CD4-positive, alpha-beta T cell (primary cell): ENCODE results near the gene TM9SF3. TPM values are rescaled to one million over a fixed set of nuclear protein-coding genes. Genes with fewer than 3 reads are reported as not detected.

Source experiments
- ATAC-seq: fragments of 200-7000 bp; cut with Tn5 transposase; one replicate; pipeline ENCODE4 v1.10.0; 2022; ENCODE audit warnings: mild to moderate bottlenecking; ENCODE audit not compliant: poor library complexity
- CTCF ChIA-PET: fragments of 350-600 bp; sonication (Branson Sonifier 250); formaldehyde crosslinking; loops from one replicate; lab custom pipeline; 2021; ENCODE audit warnings: antibody characterized with exemption, inconsistent platforms; lab: Charles Lee
- POLR2A ChIA-PET: fragments of 350-600 bp; sonication (Branson Sonifier 250); formaldehyde crosslinking; loops from one replicate; lab custom pipeline; 2021; ENCODE audit warnings: antibody characterized with exemption, inconsistent platforms; lab: Charles Lee
- DNase-seq, 14 experiments: peaks; one replicate each; pipeline ENCODE4 v3.0.0-alpha.2; 2013 to 2020; ENCODE audit warnings: mixed read lengths in 2 of 14
- H3K27ac ChIP-seq, 2 donors: one replicate each; pipeline versions ENCODE4 v1.5.1 to v1.7.0; 2013; ENCODE audit warnings: low read length in 2 of 2, low read depth in 1 of 2, mild to moderate bottlenecking in 1 of 2
- H3K27me3 ChIP-seq, 2 experiments: 1 replicate in 1 of 2; 2 replicates in 1 of 2; pipeline versions ENCODE4 v1.6.1 to v1.7.0; 2013; ENCODE audit warnings: low read length in 2 of 2, control low read depth in 1 of 2, mild to moderate bottlenecking in 1 of 2, moderate library complexity in 1 of 2; ENCODE audit not compliant: insufficient read depth in 2 of 2, control insufficient read depth in 1 of 2
- H3K36me3 ChIP-seq: one replicate; pipeline ENCODE4 v1.6.1; 2013; ENCODE audit warnings: low read length, control low read depth; ENCODE audit not compliant: insufficient read depth
- H3K4me1 ChIP-seq: one replicate; pipeline ENCODE4 v1.6.1; 2013; ENCODE audit warnings: low read length, control low read depth; ENCODE audit not compliant: insufficient read depth
- H3K4me3 ChIP-seq: one replicate; pipeline ENCODE4 v1.5.1; 2013; ENCODE audit warnings: mild to moderate bottlenecking, low read length, moderate library complexity
- H3K9me3 ChIP-seq, 2 experiments: 1 replicate in 1 of 2; 2 replicates in 1 of 2; pipeline versions ENCODE4 v1.6.1 to v1.7.0; 2013; ENCODE audit warnings: low read length in 2 of 2, mild to moderate bottlenecking in 2 of 2, control low read depth in 1 of 2, moderate library complexity in 1 of 2; ENCODE audit not compliant: control insufficient read depth in 1 of 2, insufficient read depth in 1 of 2
- H3K27ac Mint-ChIP-seq: one replicate; pipeline ENCODE4 v1.8.0; 2020; ENCODE audit warnings: mixed read lengths
- H3K27me3 Mint-ChIP-seq: one replicate; pipeline ENCODE4 v1.8.0; 2021; ENCODE audit warnings: mixed read lengths
- H3K36me3 Mint-ChIP-seq: one replicate; pipeline ENCODE4 v1.8.0; 2021; ENCODE audit warnings: low read depth, mixed read lengths
- H3K4me1 Mint-ChIP-seq: one replicate; pipeline ENCODE4 v1.8.0; 2021; ENCODE audit warnings: low read depth, mixed read lengths
- H3K4me3 Mint-ChIP-seq: one replicate; pipeline ENCODE4 v1.8.0; 2020; ENCODE audit warnings: mild to moderate bottlenecking, mixed read lengths
- H3K9me3 Mint-ChIP-seq: one replicate; pipeline ENCODE4 v1.8.0; 2020; ENCODE audit warnings: mixed read lengths
- CTCF ChIP-seq: fragments of 200-600 bp; IDR thresholded peaks from one replicate; pipeline ENCODE4 v1.8.0; 2022; ENCODE audit warnings: antibody characterized with exemption, mild to moderate bottlenecking
- intact Hi-C, 2 experiments: fragments of 100-400 bp; cut with DNase I in 1 of 2; cut with micrococcal nuclease in 1 of 2; formaldehyde crosslinking; loops; one replicate each; pipeline versions ENCODE4 v1.15.1 to v1.9.0; 2023 to 2025; cut with DNase I, micrococcal nuclease
- total RNA-seq, 174 experiments: library from RNA in 2 of 174; stranded (reverse) in 2 of 174; gene quantifications; one replicate each; pipeline ENCODE4 v1.2.3 and lab custom pipeline; 2021 to 2026

TM9SF3 gene
- total RNA-seq, 2 experiments from 2014 or later = 92.4 to 92.7 TPM

- DNase-seq (no peak), ATAC-seq (no peak)
- intact Hi-C loops = no loop called here
- Mint-ChIP-seq H3K4me3 (no peak overlapping the region), H3K36me3 (no peaks in the 10 kb centered on the region), H3K9me3 (no peaks in the 10 kb centered on the region), H3K27me3 (peaks cover 27% of the 10 kb centered on the region), H3K27ac (no peak overlapping the region), H3K4me1 (no peaks in the 10 kb centered on the region)
- Histone ChIP-seq H3K27me3 (peaks cover 0 to 5% of the 10 kb centered on the region in 2 experiments), H3K36me3 (no peaks in the 10 kb centered on the region), H3K9me3 (no peaks in the 10 kb centered on the region), H3K4me3 (no peak overlapping the region), H3K27ac (no peak overlapping the region), H3K4me1 (no peaks in the 10 kb centered on the region)
- ChIA-PET CTCF (no interaction called here), POLR2A (no interaction called here)
- no peak for TF ChIP-seq CTCF
These were observed 118.0 kb downstream of the TM9SF3 start for GRCh38 chr10:96468845-96469244.

Other genes starting within 250 kb of the TM9SF3 start
- gene OPALIN, start 228.0 kb downstream of the TM9SF3 start, total RNA-seq = not detected
- gene TLL2, start 73.1 kb downstream of the TM9SF3 start, total RNA-seq = not detected
- under 1 TPM; 0.58 to 0.59 TPM for gene PIK3AP1, start 133.5 kb upstream of the TM9SF3 start, total RNA-seq
- gene LCOR, start 245.3 kb upstream of the TM9SF3 start, total RNA-seq = 10 to 100 TPM; 46.0 to 56.0 TPM